WTC11 (cell line): ENCODE measurements around the gene BBS1. TPM values are rescaled to one million over a fixed set of nuclear protein-coding genes. Genes with fewer than 3 reads are reported as not detected.

Source experiments
- ATAC-seq: fragments of 200-7000 bp; cut with Tn5 transposase; 2 replicates; pipeline ENCODE4 v1.10.0; 2021; ENCODE audit warnings: mild to moderate bottlenecking, moderate library complexity
- CTCF ChIA-PET: fragments of 300-600 bp; sonication (Branson Sonifier 250); formaldehyde crosslinking; loops from one replicate; lab custom pipeline; 2021; ENCODE audit warnings: antibody characterized with exemption; lab: Charles Lee
- POLR2A ChIA-PET: fragments of 350-600 bp; sonication (Branson Sonifier 250); formaldehyde crosslinking; loops from one replicate; lab custom pipeline; 2021; ENCODE audit warnings: antibody characterized with exemption; lab: Charles Lee
- DNase-seq: peaks from one replicate; pipeline ENCODE4 v3.0.0; 2021; ENCODE audit warnings: low spot score
- H3K27ac Mint-ChIP-seq: 2 replicates; pipeline ENCODE4 v1.8.0; 2021; ENCODE audit warnings: mixed read lengths
- H3K27me3 Mint-ChIP-seq: 2 replicates; pipeline ENCODE4 v1.8.0; 2021; ENCODE audit warnings: low read depth, mild to moderate bottlenecking, moderate library complexity, mixed read lengths
- H3K36me3 Mint-ChIP-seq: 2 replicates; pipeline ENCODE4 v1.8.0; 2021; ENCODE audit warnings: mixed read lengths
- H3K4me1 Mint-ChIP-seq: 2 replicates; pipeline ENCODE4 v1.8.0; 2022; ENCODE audit warnings: mixed read lengths
- H3K4me3 Mint-ChIP-seq: 2 replicates; pipeline ENCODE4 v1.8.0; 2021; ENCODE audit warnings: mild to moderate bottlenecking, moderate library complexity, mixed read lengths
- H3K9me3 Mint-ChIP-seq: 2 replicates; pipeline ENCODE4 v1.8.0; 2021; ENCODE audit warnings: mixed read lengths
- ATF3 ChIP-seq: sonication (generic); formaldehyde crosslinking; conservative IDR thresholded peaks from 2 replicates; pipeline ENCODE4 v1.8.1; 2022; ENCODE audit warnings: mild to moderate bottlenecking, missing genetic modification reagents
- E2F1 ChIP-seq: sonication (generic); formaldehyde crosslinking; IDR thresholded peaks from 2 replicates; pipeline ENCODE4 v1.8.0; 2022; ENCODE audit warnings: mild to moderate bottlenecking, missing genetic modification reagents
- E2F4 ChIP-seq: sonication (generic); formaldehyde crosslinking; IDR thresholded peaks from 2 replicates; pipeline ENCODE4 v1.8.1; 2022; ENCODE audit warnings: low read depth, mild to moderate bottlenecking, moderate library complexity, missing genetic modification reagents, borderline replicate concordance
- MXD4 ChIP-seq: fragments of 250-450 bp; sonication (Bioruptor Pico); IDR thresholded peaks from 2 replicates; pipeline ENCODE4 v1.8.0; 2021; ENCODE audit warnings: mild to moderate bottlenecking, moderate library complexity, borderline replicate concordance
- NFATC4 ChIP-seq: fragments of 250-450 bp; sonication (Bioruptor Pico); IDR thresholded peaks from 2 replicates; pipeline ENCODE4 v1.9.0; 2021; ENCODE audit warnings: mild to moderate bottlenecking
- NR2C2 ChIP-seq: sonication (generic); formaldehyde crosslinking; IDR thresholded peaks from 2 replicates; pipeline ENCODE4 v1.8.0; 2022; ENCODE audit warnings: mild to moderate bottlenecking, missing genetic modification reagents
- PRRX2 ChIP-seq: fragments of 250-450 bp; sonication (Bioruptor Pico); IDR thresholded peaks from 2 replicates; pipeline ENCODE4 v1.8.0; 2021; ENCODE audit warnings: mild to moderate bottlenecking
- TCF7 ChIP-seq: sonication (generic); formaldehyde crosslinking; IDR thresholded peaks from 2 replicates; pipeline ENCODE4 v1.8.0; 2022; ENCODE audit warnings: mild to moderate bottlenecking, low read depth, missing genetic modification reagents, moderate library complexity
- TEAD4 ChIP-seq: sonication (generic); formaldehyde crosslinking; IDR thresholded peaks from 2 replicates; pipeline ENCODE4 v1.8.0; 2022; ENCODE audit warnings: mild to moderate bottlenecking, missing genetic modification reagents
- TP53 ChIP-seq: sonication (generic); formaldehyde crosslinking; IDR thresholded peaks from 2 replicates; pipeline ENCODE4 v1.8.1; 2023; ENCODE audit warnings: mild to moderate bottlenecking, missing genetic modification reagents
- ZNF121 ChIP-seq: sonication (generic); formaldehyde crosslinking; IDR thresholded peaks from 2 replicates; pipeline ENCODE4 v1.8.0; 2023; ENCODE audit warnings: missing genetic modification reagents
- ZNF425 ChIP-seq: fragments of 250-450 bp; sonication (Bioruptor Pico); conservative IDR thresholded peaks from 2 replicates; pipeline ENCODE4 v1.9.0; 2021; ENCODE audit warnings: mild to moderate bottlenecking
- ZNF671 ChIP-seq: fragments of 250-450 bp; sonication (Bioruptor Pico); IDR thresholded peaks from 2 replicates; pipeline ENCODE4 v1.8.0; 2021; ENCODE audit warnings: mild to moderate bottlenecking
- total RNA-seq: library from RNA; stranded (reverse); gene quantifications from 3 replicates; pipeline ENCODE4 v1.2.3, GENCODE V29; 2021

The BBS1 gene
- total RNA-seq, 1 experiment from 2014 or later = 26.8 TPM

- TF ChIP-seq E2F1 (CRISPR knock-in tag) = no peak
- TF ChIP-seq E2F4 (CRISPR knock-in tag) = no peak
- TF ChIP-seq PRRX2 (CRISPR knock-in tag) = no peak
- TF ChIP-seq ZNF671 (CRISPR knock-in tag) = no peak
- no peak for TF ChIP-seq ZNF121 (CRISPR knock-in tag)
- TF ChIP-seq NFATC4 (CRISPR knock-in tag) = no peak
These were observed 54.1 kb downstream of the BBS1 start (continued) for GRCh38 chr11:66564538-66564937.

GRCh38 chr11:66564984-66565383 is 54.5 kb downstream of the BBS1 start:
- H3K27ac Mint-ChIP-seq = no peak overlapping the region
- ChIA-PET POLR2A (no interaction called here), CTCF (no interaction called here)
- DNase-seq (no peak), ATAC-seq (no peak)
- peaks cover 15% of the 10 kb centered on the region for H3K27me3 Mint-ChIP-seq
- no peak overlapping the region for H3K4me3 Mint-ChIP-seq
- H3K9me3 Mint-ChIP-seq = no peaks in the 10 kb centered on the region
- peaks cover 8% of the 10 kb centered on the region for H3K4me1 Mint-ChIP-seq
- TF ChIP-seq TCF7 (no peak), TP53 (CRISPR knock-in tag) (no peak), TEAD4 (CRISPR knock-in tag) (no peak), ZNF425 (CRISPR knock-in tag) (no peak), E2F1 (CRISPR knock-in tag) (no peak), NR2C2 (CRISPR knock-in tag) (no peak)
- peaks cover 14% of the 10 kb centered on the region for H3K36me3 Mint-ChIP-seq

GRCh38 chr11:66566221-66566620 is 55.8 kb downstream of the BBS1 start:
- peaks cover 21% of the 10 kb centered on the region for H3K4me1 Mint-ChIP-seq
- no peak for TF ChIP-seq ATF3 (CRISPR knock-in tag)
- no peak for TF ChIP-seq ZNF425 (CRISPR knock-in tag)
- no peak for TF ChIP-seq MXD4 (CRISPR knock-in tag)
- TF ChIP-seq, all 79 proteins: peak for 0
- POLR2A ChIA-PET = no interaction called here
- CTCF ChIA-PET = interaction anchor here (0.6 kb wide), 1 partner anchor 192 kb away, joined by 4 read pairs; no protein-coding TSS in a partner anchor
- Mint-ChIP-seq H3K27ac (no peak overlapping the region), H3K36me3 (peaks cover 8% of the 10 kb centered on the region; the same call in 1 of the 2 replicates), H3K27me3 (peaks cover 15% of the 10 kb centered on the region), H3K9me3 (no peaks in the 10 kb centered on the region), H3K4me3 (no peak overlapping the region)
- ATAC-seq (no peak), DNase-seq (no peak)
